Measurements from ENCODE around the gene SLC7A6. TPM values are rescaled to one million over a fixed set of nuclear protein-coding genes. Genes with fewer than 3 reads are reported as not detected.
A peak's percentile ranks its signal among the peaks of the same experiment; 100 is the strongest.

SLC7A6 gene
- total RNA-seq, 1 donor from 2014 or later, result 71.9 TPM

GRCh38 chr16:68244903-68245853, 19.1 kb upstream of the SLC7A6 start, which contains the start of gene PLA2G15:
Gene PLA2G15 (plus strand): TSS chr16:68245373. CDS start chr16:68245427, 54 bp downstream.
- no peaks in the 10 kb centered on the region for H3K9me3 ChIP-seq (ENCODE audit: insufficient read depth, low read depth, low read length)
- H3K27me3 Mint-ChIP-seq (ENCODE audit: low read depth, unreplicated experiment), result no peaks in the 10 kb centered on the region
- H3K4me3 ChIP-seq (ENCODE audit: insufficient read depth, low read depth, low read length), result peak within 1 kb of the TSS; percentile 93
- no peak for TF ChIP-seq EZH2 (IDR thresholded peaks at IDR 0.05; ENCODE audit: insufficient read depth, low read length)
- no peak for TF ChIP-seq CTCF (IDR thresholded peaks at IDR 0.05; ENCODE audit: insufficient read depth, low read depth, low read length)
- H3K9ac ChIP-seq (ENCODE audit: low read length), result peak within 1 kb of the TSS; percentile 86
- peak within 1 kb of the TSS; percentile 96 for H3K4me3 Mint-ChIP-seq (ENCODE audit: unreplicated experiment)
- H3K9me3 Mint-ChIP-seq (ENCODE audit: unreplicated experiment), result no peaks in the 10 kb centered on the region
- peak within 1 kb of the TSS; percentile 34 for H3K27ac Mint-ChIP-seq (ENCODE audit: unreplicated experiment)
- FAIRE-seq (no peak), DNase-seq (ENCODE audit: low read depth) (peak; percentile 94)
- H3K27ac ChIP-seq (ENCODE audit: low read depth, low read length), result peak within 1 kb of the TSS; percentile 23
- H3K4me1 Mint-ChIP-seq (ENCODE audit: low read depth, unreplicated experiment), result peaks cover 7% of the 10 kb centered on the region
- H3K4me2 ChIP-seq (ENCODE audit: low read length), result peak within 1 kb of the TSS; percentile 95
- peaks cover 20% of the 10 kb centered on the region for H4K20me1 ChIP-seq (ENCODE audit: insufficient read depth, low read length)
- H3K4me1 ChIP-seq (ENCODE audit: insufficient read depth, low read length), result peaks cover 12% of the 10 kb centered on the region
- H2AFZ ChIP-seq (ENCODE audit: low read depth, low read length), result peak within 1 kb of the TSS; percentile 93
- H3K27me3 ChIP-seq (ENCODE audit: insufficient read depth, low read length), result no peaks in the 10 kb centered on the region
- peaks cover 30% of the 10 kb centered on the region for H3K79me2 ChIP-seq (ENCODE audit: insufficient read depth, low read length)
- no peaks in the 10 kb centered on the region for H3K36me3 Mint-ChIP-seq (ENCODE audit: low read depth, unreplicated experiment)
- H3K36me3 ChIP-seq (ENCODE audit: insufficient read depth, low read length), result no peaks in the 10 kb centered on the region

- Mint-ChIP-seq H3K36me3 (ENCODE audit: low read depth, unreplicated experiment) (peaks cover 1% of the 10 kb centered on the region), H3K27ac (ENCODE audit: unreplicated experiment) (peak overlapping the region; percentile 34), H3K9me3 (ENCODE audit: unreplicated experiment) (no peaks in the 10 kb centered on the region), H3K4me3 (ENCODE audit: unreplicated experiment) (peak overlapping the region; percentile 92), H3K4me1 (ENCODE audit: low read depth, unreplicated experiment) (peaks cover 7% of the 10 kb centered on the region), H3K27me3 (ENCODE audit: low read depth, unreplicated experiment) (no peaks in the 10 kb centered on the region)
- H3K9me3 ChIP-seq (ENCODE audit: insufficient read depth, low read depth, low read length), result no peaks in the 10 kb centered on the region
- peak overlapping the region; percentile 86 for H3K9ac ChIP-seq (ENCODE audit: low read length)
- H3K4me2 ChIP-seq (ENCODE audit: low read length), result peak overlapping the region; percentile 95
- H3K27me3 ChIP-seq (ENCODE audit: insufficient read depth, low read length), result no peaks in the 10 kb centered on the region
- DNase-seq (ENCODE audit: low read depth) (no peak), FAIRE-seq (no peak)
- H3K79me2 ChIP-seq (ENCODE audit: insufficient read depth, low read length), result peaks cover 30% of the 10 kb centered on the region
- TF ChIP-seq CTCF (IDR thresholded peaks at IDR 0.05; ENCODE audit: insufficient read depth, low read depth, low read length), result no peak
- no peak for TF ChIP-seq EZH2 (IDR thresholded peaks at IDR 0.05; ENCODE audit: insufficient read depth, low read length)
- H2AFZ ChIP-seq (ENCODE audit: low read depth, low read length), result no peak overlapping the region
- H4K20me1 ChIP-seq (ENCODE audit: insufficient read depth, low read length), result peaks cover 20% of the 10 kb centered on the region
- H3K4me1 ChIP-seq (ENCODE audit: insufficient read depth, low read length), result peaks cover 12% of the 10 kb centered on the region
- H3K4me3 ChIP-seq (ENCODE audit: insufficient read depth, low read depth, low read length), result peak overlapping the region; percentile 93
- no peak overlapping the region for H3K27ac ChIP-seq (ENCODE audit: low read depth, low read length)
- H3K36me3 ChIP-seq (ENCODE audit: insufficient read depth, low read length), result no peaks in the 10 kb centered on the region
These were observed 18.2 kb upstream of the SLC7A6 start for GRCh38 chr16:68246121-68246520.
